Activated CD4-positive, alpha-beta T cell treated with anti-CD3 and anti-CD28 coated beads for 36 hours (primary cell): ENCODE data around the gene ID3. TPM values are rescaled to one million over a fixed set of nuclear protein-coding genes. Genes with fewer than 3 reads are reported as not detected.

ENCODE experiments used
- ATAC-seq: fragments of 200-7000 bp; cut with Tn5 transposase; one replicate; pipeline ENCODE4 v1.10.0; 2021; ENCODE audit warnings: mild to moderate bottlenecking, moderate library complexity
- CTCF ChIA-PET: fragments of 350-600 bp; sonication (Branson Sonifier 250); formaldehyde crosslinking; loops from one replicate; lab custom pipeline; 2021; ENCODE audit warnings: antibody characterized with exemption; lab: Charles Lee
- POLR2A ChIA-PET: fragments of 350-600 bp; sonication (Branson Sonifier 250); formaldehyde crosslinking; loops from one replicate; lab custom pipeline; 2021; ENCODE audit warnings: antibody characterized with exemption, inconsistent platforms; lab: Charles Lee
- DNase-seq: peaks from one replicate; pipeline ENCODE4 v3.0.0-alpha.2; 2020
- H3K27ac Mint-ChIP-seq: one replicate; pipeline ENCODE4 v1.8.0; 2021; ENCODE audit warnings: mixed read lengths
- H3K27me3 Mint-ChIP-seq: one replicate; pipeline ENCODE4 v1.8.0; 2021; ENCODE audit warnings: mixed read lengths
- H3K36me3 Mint-ChIP-seq: one replicate; pipeline ENCODE4 v1.8.0; 2021; ENCODE audit warnings: low read depth, mixed read lengths
- H3K4me1 Mint-ChIP-seq: one replicate; pipeline ENCODE4 v1.8.0; 2021; ENCODE audit warnings: mixed read lengths
- H3K4me3 Mint-ChIP-seq: one replicate; pipeline ENCODE4 v1.8.0; 2021; ENCODE audit warnings: mild to moderate bottlenecking, moderate library complexity, mixed read lengths
- H3K9me3 Mint-ChIP-seq: one replicate; pipeline ENCODE4 v1.8.0; 2021; ENCODE audit warnings: low read depth, mixed read lengths
- intact Hi-C, 2 experiments: fragments of 100-400 bp; cut with DNase I in 1 of 2; cut with micrococcal nuclease in 1 of 2; formaldehyde crosslinking; loops; one replicate each; pipeline versions ENCODE4 v1.14.2 to v1.15.1; 2022 to 2024; cut with DNase I, micrococcal nuclease
- total RNA-seq, 2 experiments: library from RNA; stranded (reverse); gene quantifications; one replicate each; pipeline ENCODE4 v1.2.3, GENCODE V29; 2021

Gene ID3
- total RNA-seq, 2 experiments from 2014 or later = 42.6 to 43.9 TPM

- intact Hi-C loops = no loop called here
- ATAC-seq = no peak
- DNase-seq = no peak
- H3K9me3 Mint-ChIP-seq = no peaks in the 10 kb centered on the region
- peaks cover 92% of the 10 kb centered on the region for H3K4me1 Mint-ChIP-seq
- H3K27me3 Mint-ChIP-seq = no peaks in the 10 kb centered on the region
- ChIA-PET CTCF (interaction anchor here (1.0 kb wide), 1 partner anchor 53 kb away, joined by 5 read pairs; no protein-coding TSS in a partner anchor), POLR2A (interaction anchor here (1.0 kb wide), 1 partner anchor 22 kb away, joined by 3 read pairs; no protein-coding TSS in a partner anchor)
- H3K27ac Mint-ChIP-seq = no peak overlapping the region
- no peak overlapping the region for H3K4me3 Mint-ChIP-seq
- H3K36me3 Mint-ChIP-seq = no peaks in the 10 kb centered on the region
Measured at GRCh38 chr1:23596382-23597358, 37.4 kb upstream of the ID3 start.

- intact Hi-C loops = loop anchor here in 1 of 2 experiments (5.0 kb wide), 1 partner anchor 38 kb away; the partner anchor contains the start of gene ID3
Measured at GRCh38 chr1:23594927-23595353, 35.6 kb upstream of the ID3 start.

GRCh38 chr1:23594149-23594907, 35.0 kb upstream of the ID3 start:
- Mint-ChIP-seq H3K9me3 (no peaks in the 10 kb centered on the region), H3K4me3 (peak overlapping the region; percentile 41), H3K27me3 (no peaks in the 10 kb centered on the region), H3K4me1 (peaks cover 92% of the 10 kb centered on the region), H3K36me3 (no peaks in the 10 kb centered on the region), H3K27ac (peak overlapping the region; percentile 78)
- DNase-seq (no peak), ATAC-seq (no peak)
- ChIA-PET CTCF (interaction anchor here (0.6 to 1.8 kb wide), 4 partner anchors 21 to 43 kb away, joined by 3 to 7 read pairs (median 6); no protein-coding TSS in a partner anchor), POLR2A (no interaction called here)
- intact Hi-C loops = loop anchor here in 1 of 2 experiments (5.0 kb wide), 1 partner anchor 37 kb away; the partner anchor contains the start of gene ID3

More at GRCh38 chr1:23594927-23595353, 35.6 kb upstream of the ID3 start:
- DNase-seq (peak; percentile 41), ATAC-seq (no peak)
- peaks cover 92% of the 10 kb centered on the region for H3K4me1 Mint-ChIP-seq
- no peaks in the 10 kb centered on the region for H3K27me3 Mint-ChIP-seq
- H3K36me3 Mint-ChIP-seq = no peaks in the 10 kb centered on the region
- POLR2A ChIA-PET = interaction anchor here (0.6 kb wide), 1 partner anchor 38 kb away, joined by 5 read pairs; no protein-coding TSS in a partner anchor
- H3K9me3 Mint-ChIP-seq = no peaks in the 10 kb centered on the region
- CTCF ChIA-PET = interaction anchor here (1.0 to 1.8 kb wide), 3 partner anchors 22 to 42 kb away, joined by 3 to 7 read pairs (median 5); no protein-coding TSS in a partner anchor
- peak overlapping the region; percentile 78 for H3K27ac Mint-ChIP-seq
- peak overlapping the region; percentile 41 for H3K4me3 Mint-ChIP-seq

GRCh38 chr1:23593556-23594148, 34.4 kb upstream of the ID3 start:
- intact Hi-C loops = loop anchor here in 1 of 2 experiments (5.0 kb wide), 1 partner anchor 36 kb away; the partner anchor contains the start of gene ID3
- no peaks in the 10 kb centered on the region for H3K9me3 Mint-ChIP-seq
- CTCF ChIA-PET = interaction anchor here (0.6 to 2.0 kb wide), 7 partner anchors 13 to 68 kb away, joined by 3 to 7 read pairs (median 5); no protein-coding TSS in a partner anchor
- H3K27me3 Mint-ChIP-seq = no peaks in the 10 kb centered on the region
- peak; percentile 55 for DNase-seq
- H3K27ac Mint-ChIP-seq = peak overlapping the region; percentile 26
- H3K4me3 Mint-ChIP-seq = no peak overlapping the region
- ATAC-seq = no peak
- peaks cover 85% of the 10 kb centered on the region for H3K4me1 Mint-ChIP-seq
- POLR2A ChIA-PET = interaction anchor here (0.5 kb wide), 1 partner anchor 9 kb away, joined by 7 read pairs; no protein-coding TSS in a partner anchor
- H3K36me3 Mint-ChIP-seq = no peaks in the 10 kb centered on the region

GRCh38 chr1:23593042-23593521, 33.8 kb upstream of the ID3 start:
- peak overlapping the region; percentile 17 for H3K27ac Mint-ChIP-seq
- ATAC-seq = no peak
- POLR2A ChIA-PET = interaction anchor here (0.5 kb wide), 1 partner anchor 9 kb away, joined by 7 read pairs; no protein-coding TSS in a partner anchor
- no peak for DNase-seq
- H3K9me3 Mint-ChIP-seq = no peaks in the 10 kb centered on the region
- no peaks in the 10 kb centered on the region for H3K36me3 Mint-ChIP-seq
- intact Hi-C loops = loop anchor here in 1 of 2 experiments (5.0 kb wide), 1 partner anchor 36 kb away; the partner anchor contains the start of gene ID3
- no peak overlapping the region for H3K4me3 Mint-ChIP-seq
- peaks cover 79% of the 10 kb centered on the region for H3K4me1 Mint-ChIP-seq
- CTCF ChIA-PET = interaction anchor here (0.7 to 2.0 kb wide), 4 partner anchors 12 to 69 kb away, joined by 3 to 6 read pairs (median 4); no protein-coding TSS in a partner anchor
- no peaks in the 10 kb centered on the region for H3K27me3 Mint-ChIP-seq

GRCh38 chr1:23592209-23592892, 33.0 kb upstream of the ID3 start:
- Mint-ChIP-seq H3K27ac (peak overlapping the region; percentile 96), H3K36me3 (no peaks in the 10 kb centered on the region), H3K4me1 (peaks cover 72% of the 10 kb centered on the region), H3K27me3 (no peaks in the 10 kb centered on the region), H3K4me3 (peak overlapping the region; percentile 32), H3K9me3 (no peaks in the 10 kb centered on the region)
- intact Hi-C loops = loop anchor here in 1 of 2 experiments (5.0 kb wide), 1 partner anchor 35 kb away; the partner anchor contains the start of gene ID3
- ChIA-PET POLR2A (interaction anchor here (0.6 to 2.3 kb wide), 4 partner anchors 15 to 378 kb away, joined by 3 to 13 read pairs (median 4); partner anchors contain the start of gene ID3), CTCF (interaction anchor here (0.6 to 2.6 kb wide), 11 partner anchors 8 to 45 kb away, joined by 3 to 13 read pairs (median 4); no protein-coding TSS in a partner anchor)
- DNase-seq (no peak), ATAC-seq (no peak)

GRCh38 chr1:23591460-23592208, 32.3 kb upstream of the ID3 start:
- ChIA-PET POLR2A (interaction anchor here (0.6 to 2.3 kb wide), 3 partner anchors 14 to 66 kb away, joined by 3 to 13 read pairs (median 4); partner anchors contain the start of gene ID3), CTCF (interaction anchor here (0.9 to 2.6 kb wide), 11 partner anchors 9 to 94 kb away, joined by 3 to 13 read pairs (median 4); no protein-coding TSS in a partner anchor)
- peak; percentile 84 for DNase-seq
- H3K4me1 Mint-ChIP-seq = peaks cover 65% of the 10 kb centered on the region
- peak overlapping the region; percentile 96 for H3K27ac Mint-ChIP-seq
- H3K9me3 Mint-ChIP-seq = no peaks in the 10 kb centered on the region
- H3K4me3 Mint-ChIP-seq = peak overlapping the region; percentile 32
- peak; percentile 85 for ATAC-seq
- H3K36me3 Mint-ChIP-seq = no peaks in the 10 kb centered on the region
- intact Hi-C loops = loop anchor here (1.0 to 5.0 kb wide), 4 partner anchors 15 to 34 kb away; partner anchors contain the start of gene ID3 (in 2 of the 2)
- no peaks in the 10 kb centered on the region for H3K27me3 Mint-ChIP-seq

- peak; percentile 51 for ATAC-seq
- Mint-ChIP-seq H3K9me3 (no peaks in the 10 kb centered on the region), H3K27me3 (no peaks in the 10 kb centered on the region), H3K4me3 (no peak overlapping the region), H3K36me3 (no peaks in the 10 kb centered on the region), H3K4me1 (peaks cover 61% of the 10 kb centered on the region), H3K27ac (peak overlapping the region; percentile 96)
- ChIA-PET POLR2A (interaction anchor here (2.3 kb wide), 1 partner anchor 13 kb away, joined by 13 read pairs; no protein-coding TSS in a partner anchor), CTCF (interaction anchor here (0.9 to 2.6 kb wide), 3 partner anchors 9 to 47 kb away, joined by 4 to 13 read pairs (median 12); no protein-coding TSS in a partner anchor)
- intact Hi-C loops = loop anchor here (2.0 to 5.0 kb wide), 3 partner anchors 13 to 33 kb away; partner anchors contain the start of gene ID3 (in 2 of the 2)
- DNase-seq = peak; percentile 79
Measured at GRCh38 chr1:23590058-23590783, 30.9 kb upstream of the ID3 start.
